Measurements from ENCODE around the gene NFATC2.

DNA sequence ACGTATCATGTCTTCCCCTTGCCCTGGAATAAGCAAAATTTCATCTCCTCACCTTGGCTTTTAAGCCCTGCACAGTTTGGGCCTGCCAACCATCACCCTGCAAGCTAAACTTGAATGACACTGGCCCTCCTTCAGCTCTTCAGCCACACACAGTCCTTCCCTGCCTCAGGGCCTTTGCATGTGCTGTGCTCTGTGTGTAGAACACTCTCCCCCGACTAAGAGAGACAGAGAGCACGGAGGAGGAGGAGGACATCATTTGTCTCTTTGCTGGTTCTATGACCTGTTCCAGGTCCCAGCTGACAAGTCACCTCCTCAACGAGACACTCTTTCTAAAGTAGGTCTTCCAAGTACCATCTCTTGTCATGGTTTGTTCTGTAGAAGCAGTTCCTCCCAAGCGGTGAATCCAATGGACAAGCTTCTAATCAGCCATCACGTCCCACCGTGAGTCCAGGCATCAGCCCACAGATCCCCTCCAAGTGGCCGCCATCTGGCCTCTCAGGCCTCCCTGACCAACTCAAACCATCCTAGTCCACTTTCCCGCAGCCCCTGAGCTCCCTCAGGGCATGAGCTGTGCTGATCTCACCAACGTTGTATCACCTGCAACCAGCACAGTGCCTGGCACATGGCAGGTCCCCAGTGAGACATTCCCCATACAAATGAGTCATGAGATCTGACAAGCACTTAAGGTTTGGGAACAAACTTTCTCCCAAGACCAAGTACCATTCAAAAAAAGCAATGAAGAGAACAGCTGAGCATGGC, 30.5 kb downstream of the NFATC2 start:
- TF ChIP-seq, protein P1, sequence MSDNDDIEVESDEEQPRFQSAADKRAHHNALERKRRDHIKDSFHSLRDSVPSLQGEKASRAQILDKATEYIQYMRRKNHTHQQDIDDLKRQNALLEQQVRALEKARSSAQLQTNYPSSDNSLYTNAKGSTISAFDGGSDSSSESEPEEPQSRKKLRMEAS (IDR thresholded peaks at IDR 0.05; ENCODE audit: low read depth), result no peak
- TF ChIP-seq REST (IDR thresholded peaks at IDR 0.05; ENCODE audit: low read depth, low read length), result no peak
